H1 (cell line): ENCODE data around the gene PRC1. TPM values are rescaled to one million over a fixed set of nuclear protein-coding genes. Genes with fewer than 3 reads are reported as not detected.

Experiments
- CTCF ChIA-PET: fragments of 300-600 bp; sonication (Branson Sonifier 250); formaldehyde crosslinking; loops from one replicate; lab custom pipeline; 2021; ENCODE audit not compliant: partially characterized antibody; lab: Charles Lee
- POLR2A ChIA-PET: fragments of 300-600 bp; sonication (Branson Sonifier 250); formaldehyde crosslinking; loops from one replicate; lab custom pipeline; 2021; ENCODE audit warnings: inconsistent platforms; ENCODE audit not compliant: partially characterized antibody; lab: Charles Lee
- DNase-seq, 2 experiments: peaks; one replicate each; pipeline versions ENCODE4 v3.0.0 to v3.0.0-alpha.2; 2010 to 2022; ENCODE audit warnings: low spot score in 2 of 2, low read depth in 1 of 2, mixed read lengths in 1 of 2
- FAIRE-seq: peaks from 2 replicates; lab custom pipeline; 2011; peaks lifted over from hg19 to GRCh38; lab: Jason Lieb, UNC
- H2AFZ ChIP-seq: 2 replicates; pipeline ENCODE4 v1.8.1; 2012; ENCODE audit warnings: low read length, inconsistent platforms
- H2AK5ac ChIP-seq: 2 replicates; pipeline ENCODE4 v1.6.1; 2013; ENCODE audit warnings: low read depth, low read length
- H2BK120ac ChIP-seq: replicated peaks from 2 replicates; pipeline ENCODE3; 2013; ENCODE audit warnings: low read depth, low read length, inconsistent platforms
- H2BK12ac ChIP-seq: 2 replicates; pipeline ENCODE4 v1.6.1; 2013; ENCODE audit warnings: low read depth, low read length
- H2BK15ac ChIP-seq: 2 replicates; pipeline ENCODE4 v1.6.1; 2013; ENCODE audit warnings: low read length
- H2BK20ac ChIP-seq: 2 replicates; pipeline ENCODE4 v1.6.1; 2013; ENCODE audit warnings: low read length
- H2BK5ac ChIP-seq: 2 replicates; pipeline ENCODE4 v1.6.1; 2013; ENCODE audit warnings: low read depth, low read length
- H3K14ac ChIP-seq: 2 replicates; pipeline ENCODE4 v1.6.1; 2013; ENCODE audit warnings: inconsistent platforms; ENCODE audit not compliant: insufficient read length
- H3K18ac ChIP-seq: 2 replicates; pipeline ENCODE4 v1.6.1; 2013; ENCODE audit warnings: low read length; ENCODE audit errors: extremely low read depth
- H3K23ac ChIP-seq: 2 replicates; pipeline ENCODE4 v1.6.1; 2013; ENCODE audit warnings: inconsistent platforms; ENCODE audit not compliant: insufficient read length
- H3K23me2 ChIP-seq: 2 replicates; pipeline ENCODE4 v1.6.1; 2013; ENCODE audit warnings: low read depth, low read length
- H3K27ac ChIP-seq: 2 replicates; pipeline ENCODE4 v1.6.1; 2011; ENCODE audit warnings: low read depth, low read length, inconsistent platforms
- H3K27me3 ChIP-seq, 4 experiments: replicated peaks in 1 of 4; 1 replicate in 1 of 4; 2 replicates in 3 of 4; pipeline versions ENCODE4 v1.6.1 to v1.8.1; 2011 to 2013; ENCODE audit warnings: low read length in 3 of 4, mild to moderate bottlenecking in 3 of 4, inconsistent platforms in 2 of 4, mixed read lengths in 2 of 4, moderate library complexity in 1 of 4; ENCODE audit not compliant: control insufficient read depth in 3 of 4, insufficient read depth in 3 of 4; ENCODE audit errors: extremely low read depth in 1 of 4
- H3K36me3 ChIP-seq, 4 experiments: 2 replicates each; pipeline versions ENCODE4 v1.6.1 to v1.8.1; 2011 to 2013; ENCODE audit warnings: mild to moderate bottlenecking in 4 of 4, low read length in 3 of 4, moderate library complexity in 2 of 4, control low read depth in 1 of 4, inconsistent platforms in 1 of 4; ENCODE audit not compliant: insufficient read depth in 4 of 4, control insufficient read depth in 2 of 4
- H3K4ac ChIP-seq: replicated peaks from 2 replicates; pipeline ENCODE3; 2013; ENCODE audit warnings: low read length, low read depth, mixed read lengths, inconsistent platforms; ENCODE audit not compliant: insufficient read length
- H3K4me1 ChIP-seq, 4 experiments: replicated peaks in 1 of 4; 1 replicate in 1 of 4; 2 replicates in 3 of 4; pipeline versions ENCODE4 v1.6.1 to v1.8.1; 2011 to 2013; ENCODE audit warnings: low read length in 3 of 4, inconsistent platforms in 2 of 4, mixed read lengths in 1 of 4; ENCODE audit not compliant: insufficient read depth in 4 of 4, control insufficient read depth in 3 of 4
- H3K4me2 ChIP-seq, 2 experiments: 2 replicates each; pipeline versions ENCODE4 v1.6.1 to v1.8.1; 2011 to 2013; ENCODE audit warnings: low read depth in 2 of 2, low read length in 2 of 2, control low read depth in 1 of 2, inconsistent platforms in 1 of 2, mild to moderate bottlenecking in 1 of 2; ENCODE audit not compliant: insufficient read depth in 1 of 2
- H3K4me3 ChIP-seq, 4 experiments: fragments of 200-600, 300-600 bp in 1 of 4; sonication (generic), shearing (Covaris generic), sonication (Bioruptor Twin) in 1 of 4; 2 replicates each; pipeline versions ENCODE4 v1.5.1 to v1.8.1; 2011 to 2016; ENCODE audit warnings: low read length in 4 of 4, low read depth in 3 of 4, control low read depth in 2 of 4, inconsistent platforms in 2 of 4, mild to moderate bottlenecking in 2 of 4, mixed read lengths in 1 of 4, moderate library complexity in 1 of 4; ENCODE audit not compliant: insufficient read depth in 2 of 4; ENCODE audit errors: extremely low read depth in 1 of 4
- H3K56ac ChIP-seq: replicated peaks from 2 replicates; pipeline ENCODE3; 2013; ENCODE audit warnings: low read depth, mild to moderate bottlenecking, mixed read lengths, low read length, inconsistent platforms; ENCODE audit not compliant: insufficient read length
- H3K79me1 ChIP-seq: 2 replicates; pipeline ENCODE4 v1.6.1; 2013; ENCODE audit warnings: low read depth, low read length, control low read depth
- H3K79me2 ChIP-seq, 2 experiments: 2 replicates each; pipeline versions ENCODE4 v1.6.1 to v1.8.1; 2012 to 2013; ENCODE audit warnings: low read length in 2 of 2, mild to moderate bottlenecking in 2 of 2, inconsistent platforms in 1 of 2; ENCODE audit not compliant: insufficient read depth in 2 of 2, control insufficient read depth in 1 of 2
- H3K9ac ChIP-seq, 4 experiments: replicated peaks in 1 of 4; 1 replicate in 1 of 4; 2 replicates in 3 of 4; pipeline versions ENCODE4 v1.6.1 to v1.8.1; 2011 to 2013; ENCODE audit warnings: low read depth in 3 of 4, low read length in 3 of 4, control low read depth in 2 of 4, mild to moderate bottlenecking in 2 of 4, moderate library complexity in 2 of 4, inconsistent platforms in 1 of 4; ENCODE audit errors: extremely low read depth in 1 of 4
- H3K9me3 ChIP-seq, 2 experiments: 2 replicates each; pipeline versions ENCODE4 v1.6.1 to v1.8.1; 2012 to 2013; ENCODE audit warnings: mild to moderate bottlenecking in 2 of 2, moderate library complexity in 2 of 2, control low read depth in 1 of 2, inconsistent platforms in 1 of 2, low read depth in 1 of 2, low read length in 1 of 2, mixed read lengths in 1 of 2; ENCODE audit not compliant: insufficient read depth in 2 of 2
- H4K20me1 ChIP-seq, 2 experiments: replicated peaks in 1 of 2; 2 replicates each; pipeline versions ENCODE3 to v1.8.1; 2011 to 2013; ENCODE audit warnings: inconsistent platforms in 2 of 2, low read length in 2 of 2, mild to moderate bottlenecking in 1 of 2; ENCODE audit not compliant: insufficient read depth in 2 of 2, control insufficient read depth in 1 of 2
- H4K5ac ChIP-seq: 2 replicates; pipeline ENCODE4 v1.6.1; 2013; ENCODE audit warnings: low read length, low read depth, mixed read lengths, inconsistent platforms; ENCODE audit not compliant: insufficient read length
- H4K8ac ChIP-seq: 2 replicates; pipeline ENCODE4 v1.8.0; 2013; ENCODE audit warnings: mild to moderate bottlenecking, moderate library complexity, low read length, inconsistent platforms; ENCODE audit not compliant: insufficient read depth; ENCODE audit errors: extremely low read depth
- H4K91ac ChIP-seq: replicated peaks from 2 replicates; pipeline ENCODE3; 2013; ENCODE audit warnings: low read length, mixed read lengths, inconsistent platforms; ENCODE audit not compliant: insufficient read length
- TAF1 ChIP-seq: IDR thresholded peaks from 2 replicates; pipeline ENCODE4 v1.6.1; 2011; ENCODE audit warnings: mild to moderate bottlenecking, low read depth, low read length
- ZNF274 ChIP-seq: IDR thresholded peaks from 2 replicates; pipeline ENCODE4 v1.7.0; 2012; ENCODE audit warnings: low read length, borderline replicate concordance; ENCODE audit errors: extremely low read depth
- WGBS, 2 experiments: shearing (Covaris generic) in 1 of 2; methylation state at CpG; one replicate each; pipeline versions ENCODE4 v1.1.6 to v1.1.7; 2013 to 2015; ENCODE audit warnings: low lambda C conversion rate in 2 of 2, mixed read lengths in 2 of 2, inconsistent platforms in 1 of 2, low coverage in 1 of 2, missing lambda C conversion rate in 1 of 2; ENCODE audit not compliant: insufficient replicate concordance in 2 of 2, insufficient coverage in 1 of 2, insufficient read length in 1 of 2; ENCODE audit errors: extremely low coverage in 1 of 2, missing lambda C conversion rate in 1 of 2; 5-methylcytosine and 5-hydroxymethylcytosine counted together
- polyA plus RNA-seq, 7 experiments: library from polyadenylated mRNA; depleted of rRNA in 3 of 7; stranded (reverse) in 5 of 7; unstranded in 2 of 7; fragments of >200 nt in 5 of 7; fragments of 200-250 nt in 2 of 7; gene quantifications; 1 replicate in 5 of 7; 2 replicates in 1 of 7; 4 replicates in 1 of 7; pipeline versions ENCODE4 v1.2.1 to v1.2.3, GENCODE V29; 2011 to 2013; ENCODE audit warnings: missing spikeins in 2 of 7, mixed read lengths in 2 of 7
- total RNA-seq: library from RNA; stranded (reverse); fragmentation: NEBNext Ultra II Directional; extraction: Animal tissue kit (Norgen Biotek cat#: 25700); gene quantifications from 2 replicates; pipeline ENCODE4 v1.2.1, GENCODE V29; 2021

Gene PRC1
- total and polyA plus RNA-seq, 2 of the 8 experiments (the other 6 are each of a cell fraction or from before 2014, with no cell fraction given), result 90.7 to 181 TPM

- FAIRE-seq (no peak), DNase-seq (no peak)
- H3K79me1 ChIP-seq, result no peaks in the 10 kb centered on the region; the same call in 1 of the 2 replicates
- no peak overlapping the region for H3K14ac ChIP-seq
- H4K5ac ChIP-seq, result no peak overlapping the region
- H3K79me2 ChIP-seq, result no peaks in the 10 kb centered on the region
- H2AFZ ChIP-seq, result no peak overlapping the region
- H3K4me1 ChIP-seq, result peaks cover 0 to 1% (median under 1%) of the 10 kb centered on the region in 4 experiments; a peak in 2 of 7 replicates
- H3K27ac ChIP-seq, result no peak overlapping the region
- no peak overlapping the region for H3K4me3 ChIP-seq
- peaks cover 0 to 4% of the 10 kb centered on the region in 2 experiments for H4K20me1 ChIP-seq
- CTCF ChIA-PET, result interaction anchor here (19.2 kb wide), 1 partner anchor 11 kb away, joined by 306 read pairs; the partner anchor contains the start of genes HDDC3 and UNC45A
- H3K36me3 ChIP-seq, result peaks cover 8 to 62% (median 37%) of the 10 kb centered on the region in 4 experiments
- no peak overlapping the region for H2BK15ac ChIP-seq
- 86% methylated on average over 6 of the region's 6 CpGs; no CpG with 5 or more reads in 1 of the 2 experiments for WGBS, 2 experiments
- H2BK120ac ChIP-seq, result no peak overlapping the region
- no peaks in the 10 kb centered on the region for H3K9me3 ChIP-seq
- H4K91ac ChIP-seq, result no peak overlapping the region
- H4K8ac ChIP-seq, result no peak overlapping the region; the same call in 1 of the 2 replicates
- peaks cover 2% of the 10 kb centered on the region; the same call in 1 of the 2 replicates for H3K23me2 ChIP-seq
- H3K56ac ChIP-seq, result no peak overlapping the region
- H3K23ac ChIP-seq, result no peak overlapping the region
- H2BK5ac ChIP-seq, result no peak overlapping the region
- H3K18ac ChIP-seq, result no peak overlapping the region
- no peak overlapping the region for H3K4me2 ChIP-seq
- no peaks in the 10 kb centered on the region for H3K27me3 ChIP-seq
- POLR2A ChIA-PET, result no interaction called here
- H2BK12ac ChIP-seq, result no peak overlapping the region
- H3K4ac ChIP-seq, result no peak overlapping the region
- no peak overlapping the region for H3K9ac ChIP-seq
- no peak overlapping the region for H2BK20ac ChIP-seq
- H2AK5ac ChIP-seq, result no peak overlapping the region
- TF ChIP-seq ZNF274 (no peak), TAF1 (no peak)
Measured at GRCh38 chr15:90950676-90951075, 43.7 kb downstream of the PRC1 start.
